Activated effector memory CD4-positive, alpha-beta T cell treated with Interleukin-2 at 50 U/mL for 16 hours (primary cell): Measurements from ENCODE around the gene STKLD1.
"Not testable (repeated sequence)": the region's sequence is repeated elsewhere in the genome, so short reads cannot be mapped to it uniquely, and the experiment has no call there.

Experiments used
- DNase-seq: peaks from one replicate; pipeline ENCODE4 v3.0.0-alpha.2; 2020

The STKLD1 gene

DNA sequence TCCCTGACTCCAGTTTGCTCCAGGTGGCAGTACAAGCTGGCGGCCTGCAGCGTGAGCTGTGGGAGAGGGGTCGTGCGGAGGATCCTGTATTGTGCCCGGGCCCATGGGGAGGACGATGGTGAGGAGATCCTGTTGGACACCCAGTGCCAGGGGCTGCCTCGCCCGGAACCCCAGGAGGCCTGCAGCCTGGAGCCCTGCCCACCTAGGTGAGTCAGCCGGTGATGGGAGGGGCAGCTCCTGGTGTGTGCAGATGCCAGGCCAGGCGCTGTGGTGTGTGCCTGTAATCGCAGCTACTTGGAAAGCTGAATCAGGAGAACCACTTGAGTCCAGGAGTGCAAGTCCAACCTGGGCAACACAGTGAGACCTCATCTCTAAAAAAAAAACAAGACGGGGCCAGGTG is 73.6 kb downstream of the STKLD1 start:
- no peak for DNase-seq

DNA sequence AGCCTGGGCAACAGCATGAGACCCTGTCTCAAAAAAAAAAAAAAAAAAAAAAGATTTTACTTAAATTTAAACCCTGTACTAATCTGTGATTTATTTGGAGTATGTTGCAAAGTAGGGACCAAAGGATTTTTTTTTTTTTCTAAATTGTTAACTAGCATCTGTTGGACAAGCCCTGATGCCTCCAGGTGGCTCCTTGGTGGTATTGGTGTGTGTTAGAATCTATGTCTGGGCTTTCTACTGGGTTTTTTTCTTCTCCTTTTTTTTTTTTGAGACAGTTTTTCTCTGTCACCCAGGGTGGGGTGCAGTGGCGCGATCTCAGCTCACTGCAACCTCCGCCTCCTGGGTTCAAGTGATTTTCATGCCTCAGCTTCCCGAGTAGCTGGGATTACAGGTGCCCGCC is 75.7 kb downstream of the STKLD1 start:
- DNase-seq = not testable (repeated sequence)

DNA sequence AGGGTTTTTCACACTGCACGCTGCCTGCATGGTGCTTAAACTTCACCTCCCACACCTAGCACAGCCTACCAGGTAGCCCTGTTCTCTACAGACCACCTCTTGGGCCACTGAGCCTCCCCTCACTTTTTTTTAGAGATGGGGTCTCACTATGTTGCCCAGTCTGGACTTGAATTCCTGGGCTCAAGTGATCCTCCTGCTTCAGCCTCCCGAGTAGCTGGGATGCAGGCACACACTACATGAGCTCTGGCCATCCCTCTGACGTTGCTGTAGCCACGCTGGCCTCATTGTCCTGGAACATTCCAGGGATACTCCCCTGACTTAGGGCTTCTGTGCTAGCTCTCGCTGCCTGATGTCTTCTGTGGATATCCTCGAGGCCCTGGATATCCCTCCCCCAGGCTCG is 76.4 kb downstream of the STKLD1 start:
- DNase-seq = no peak

DNA sequence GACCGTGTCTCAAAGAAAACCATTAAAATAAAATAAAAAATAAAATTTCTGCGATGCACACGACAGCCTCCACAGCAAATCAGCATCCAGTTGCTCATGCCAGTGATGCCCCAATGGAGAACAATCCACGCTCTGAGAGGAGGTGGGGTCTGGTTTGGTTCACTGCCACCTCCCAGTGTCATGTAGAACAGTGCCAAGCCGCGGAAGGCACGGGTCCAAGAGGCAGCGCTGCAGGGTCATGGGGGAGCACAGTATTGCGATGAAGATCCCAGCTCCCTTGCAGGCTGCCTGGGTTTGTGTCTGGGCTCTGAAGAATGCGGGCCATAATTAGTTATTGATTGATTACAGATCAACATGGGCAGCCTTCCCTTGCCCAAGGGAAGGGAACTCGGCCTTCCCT is 77.5 kb downstream of the STKLD1 start:
- DNase-seq = no peak

DNA sequence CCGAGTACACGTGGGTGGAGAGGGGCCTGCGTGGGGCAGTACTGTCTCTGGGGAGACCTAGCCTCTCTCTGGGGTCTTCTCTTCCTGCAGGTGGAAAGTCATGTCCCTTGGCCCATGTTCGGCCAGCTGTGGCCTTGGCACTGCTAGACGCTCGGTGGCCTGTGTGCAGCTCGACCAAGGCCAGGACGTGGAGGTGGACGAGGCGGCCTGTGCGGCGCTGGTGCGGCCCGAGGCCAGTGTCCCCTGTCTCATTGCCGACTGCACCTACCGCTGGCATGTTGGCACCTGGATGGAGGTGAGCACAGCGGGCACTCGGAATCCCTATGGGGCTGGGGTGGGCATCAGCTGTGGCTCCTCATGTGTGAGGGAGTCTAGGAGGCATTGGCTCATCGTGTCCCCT is 78.2 kb downstream of the STKLD1 start:
- DNase-seq = no peak

DNA sequence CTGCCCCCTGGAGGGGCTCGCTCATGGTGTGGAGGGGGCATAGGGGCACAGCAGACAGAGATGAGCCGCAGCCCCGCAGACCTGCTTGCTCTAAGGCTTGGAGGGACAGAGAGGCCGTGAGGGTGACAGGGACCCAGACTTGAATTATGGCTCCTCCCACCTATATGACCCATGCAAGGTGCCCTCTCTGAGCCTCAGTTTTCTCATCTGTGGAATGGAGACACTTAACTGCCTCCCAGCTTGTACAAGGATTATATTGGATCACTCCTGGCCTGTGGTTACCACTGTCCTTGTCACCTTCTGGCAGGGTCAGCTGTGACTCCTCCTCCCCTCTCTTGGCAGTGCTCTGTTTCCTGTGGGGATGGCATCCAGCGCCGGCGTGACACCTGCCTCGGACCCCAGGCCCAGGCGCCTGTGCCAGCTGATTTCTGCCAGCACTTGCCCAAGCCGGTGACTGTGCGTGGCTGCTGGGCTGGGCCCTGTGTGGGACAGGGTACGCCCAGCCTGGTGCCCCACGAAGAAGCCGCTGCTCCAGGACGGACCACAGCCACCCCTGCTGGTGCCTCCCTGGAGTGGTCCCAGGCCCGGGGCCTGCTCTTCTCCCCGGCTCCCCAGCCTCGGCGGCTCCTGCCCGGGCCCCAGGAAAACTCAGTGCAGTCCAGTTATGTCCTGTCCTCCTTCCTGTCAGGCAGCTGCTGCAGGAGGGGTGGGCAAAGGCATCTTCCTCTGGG is 78.9 kb downstream of the STKLD1 start:
- DNase-seq = no peak
